HG03469 (cell line): ENCODE results near the gene ALMS1.
A peak's percentile ranks its signal among the peaks of the same experiment; 100 is the strongest.
"Not testable (repeated sequence)": the region's sequence is repeated elsewhere in the genome, so short reads cannot be mapped to it uniquely, and the experiment has no call there.

Experiments
- ATAC-seq: cut with Tn5 transposase; IDR thresholded peaks from one replicate; pipeline ENCODE4 v1.9.1; 2021; ENCODE audit warnings: mild to moderate bottlenecking, moderate library complexity, moderate number of reproducible peaks; ENCODE audit not compliant: unreplicated experiment

The ALMS1 gene, protein sequence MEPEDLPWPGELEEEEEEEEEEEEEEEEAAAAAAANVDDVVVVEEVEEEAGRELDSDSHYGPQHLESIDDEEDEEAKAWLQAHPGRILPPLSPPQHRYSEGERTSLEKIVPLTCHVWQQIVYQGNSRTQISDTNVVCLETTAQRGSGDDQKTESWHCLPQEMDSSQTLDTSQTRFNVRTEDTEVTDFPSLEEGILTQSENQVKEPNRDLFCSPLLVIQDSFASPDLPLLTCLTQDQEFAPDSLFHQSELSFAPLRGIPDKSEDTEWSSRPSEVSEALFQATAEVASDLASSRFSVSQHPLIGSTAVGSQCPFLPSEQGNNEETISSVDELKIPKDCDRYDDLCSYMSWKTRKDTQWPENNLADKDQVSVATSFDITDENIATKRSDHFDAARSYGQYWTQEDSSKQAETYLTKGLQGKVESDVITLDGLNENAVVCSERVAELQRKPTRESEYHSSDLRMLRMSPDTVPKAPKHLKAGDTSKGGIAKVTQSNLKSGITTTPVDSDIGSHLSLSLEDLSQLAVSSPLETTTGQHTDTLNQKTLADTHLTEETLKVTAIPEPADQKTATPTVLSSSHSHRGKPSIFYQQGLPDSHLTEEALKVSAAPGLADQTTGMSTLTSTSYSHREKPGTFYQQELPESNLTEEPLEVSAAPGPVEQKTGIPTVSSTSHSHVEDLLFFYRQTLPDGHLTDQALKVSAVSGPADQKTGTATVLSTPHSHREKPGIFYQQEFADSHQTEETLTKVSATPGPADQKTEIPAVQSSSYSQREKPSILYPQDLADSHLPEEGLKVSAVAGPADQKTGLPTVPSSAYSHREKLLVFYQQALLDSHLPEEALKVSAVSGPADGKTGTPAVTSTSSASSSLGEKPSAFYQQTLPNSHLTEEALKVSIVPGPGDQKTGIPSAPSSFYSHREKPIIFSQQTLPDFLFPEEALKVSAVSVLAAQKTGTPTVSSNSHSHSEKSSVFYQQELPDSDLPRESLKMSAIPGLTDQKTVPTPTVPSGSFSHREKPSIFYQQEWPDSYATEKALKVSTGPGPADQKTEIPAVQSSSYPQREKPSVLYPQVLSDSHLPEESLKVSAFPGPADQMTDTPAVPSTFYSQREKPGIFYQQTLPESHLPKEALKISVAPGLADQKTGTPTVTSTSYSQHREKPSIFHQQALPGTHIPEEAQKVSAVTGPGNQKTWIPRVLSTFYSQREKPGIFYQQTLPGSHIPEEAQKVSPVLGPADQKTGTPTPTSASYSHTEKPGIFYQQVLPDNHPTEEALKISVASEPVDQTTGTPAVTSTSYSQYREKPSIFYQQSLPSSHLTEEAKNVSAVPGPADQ (N-terminal part only)

DNA sequence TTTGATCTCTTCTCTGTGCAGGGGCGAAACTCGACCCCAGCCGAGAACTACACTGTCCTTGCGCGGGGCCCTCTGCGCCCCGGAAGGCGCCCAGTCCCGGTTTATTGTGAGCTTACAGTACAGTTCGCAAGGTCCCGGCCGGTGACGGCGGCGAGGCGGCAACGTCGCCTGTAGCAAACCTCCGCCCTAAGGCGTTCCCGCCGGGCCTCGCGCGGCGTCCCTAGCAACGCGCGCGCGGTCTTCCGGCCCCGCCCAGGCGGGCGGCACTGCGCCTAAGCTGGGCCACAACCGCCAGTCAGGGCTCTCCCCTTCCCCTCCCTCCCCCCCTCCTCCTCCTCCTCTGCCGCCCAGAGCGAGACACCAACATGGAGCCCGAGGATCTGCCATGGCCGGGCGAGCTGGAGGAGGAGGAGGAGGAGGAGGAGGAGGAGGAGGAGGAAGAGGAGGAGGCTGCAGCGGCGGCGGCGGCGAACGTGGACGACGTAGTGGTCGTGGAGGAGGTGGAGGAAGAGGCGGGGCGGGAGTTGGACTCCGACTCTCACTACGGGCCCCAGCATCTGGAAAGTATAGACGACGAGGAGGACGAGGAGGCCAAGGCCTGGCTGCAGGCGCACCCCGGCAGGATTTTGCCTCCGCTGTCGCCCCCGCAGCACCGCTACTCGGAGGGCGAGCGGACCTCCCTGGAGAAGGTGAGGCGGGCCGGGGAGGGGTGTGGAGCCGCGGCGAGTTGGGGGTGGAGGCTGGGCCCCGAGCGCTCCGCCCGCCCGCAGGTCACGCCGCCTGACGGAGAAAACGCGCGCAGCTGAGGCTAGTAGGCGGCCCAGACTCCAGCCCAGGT, at the start of gene ALMS1:
Gene ALMS1, plus strand, starts transcription at position 333 of the 838 bp plus-strand sequence. Its CDS starts 33 bp downstream, at position 366.
- peak; percentile 91 for ATAC-seq

DNA sequence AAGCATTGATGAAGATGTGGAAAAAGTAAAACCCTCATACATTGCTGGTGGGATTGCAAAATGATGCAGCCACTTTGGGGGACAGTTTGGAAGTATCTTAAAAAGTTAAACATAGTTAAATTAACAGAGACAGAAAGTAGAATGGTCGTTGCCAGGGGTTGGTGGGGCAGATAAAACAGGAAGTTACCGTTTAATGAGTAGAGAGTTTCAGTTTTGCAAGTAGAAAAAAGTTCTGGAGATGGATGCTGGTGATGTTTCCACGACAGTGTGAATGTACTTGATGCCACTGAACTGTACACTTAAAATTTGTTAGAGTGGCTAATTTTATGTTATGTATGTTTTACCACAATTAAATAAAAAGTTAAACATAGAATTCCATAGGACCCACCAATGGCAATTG, 47.8 kb upstream of the ALMS1 start:
- ATAC-seq = no peak

GRCh38 chr2:73339201-73339600, 46.4 kb upstream of the ALMS1 start:
- no peak for ATAC-seq

DNA sequence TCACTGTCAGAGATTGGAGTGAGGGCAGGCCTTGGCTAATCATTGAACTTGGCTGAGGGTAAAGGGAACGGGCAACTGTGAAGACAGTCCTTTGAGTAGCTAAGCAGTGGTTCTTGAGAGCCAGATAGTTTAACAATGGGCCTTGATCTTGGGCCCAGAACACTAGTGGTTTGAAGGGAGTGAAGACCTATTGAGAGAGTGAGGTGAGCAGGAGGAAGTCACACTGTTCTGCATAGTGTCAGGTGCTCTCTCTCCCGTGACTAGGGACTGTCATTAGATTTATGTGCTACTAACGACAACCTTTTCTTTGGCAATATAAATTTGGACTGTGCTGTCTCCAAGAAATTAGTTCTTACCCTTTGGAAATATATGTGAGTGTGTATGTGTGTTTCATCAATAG, 44.6 kb upstream of the ALMS1 start:
- ATAC-seq = no peak

GRCh38 chr2:73343992-73344391, 41.6 kb upstream of the ALMS1 start:
- no peak for ATAC-seq

DNA sequence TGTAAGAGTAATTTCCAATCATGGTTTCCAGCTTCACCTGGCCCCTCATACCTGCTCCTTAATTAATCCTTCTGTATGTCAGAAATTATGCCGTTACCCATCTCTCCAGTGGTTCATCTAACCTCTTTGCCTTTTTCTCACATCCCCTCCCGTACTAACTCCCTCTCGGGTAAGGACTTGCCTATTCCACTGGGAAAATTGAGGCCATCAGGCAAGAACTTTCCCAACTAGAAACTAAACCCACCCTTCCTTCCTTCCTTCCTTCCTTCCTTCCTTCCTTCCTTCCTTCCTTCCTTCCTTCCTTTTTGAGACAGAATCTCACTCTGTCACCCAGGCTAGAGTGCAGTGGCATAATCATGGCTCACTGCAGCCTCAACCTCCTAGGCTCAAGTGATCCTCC, 40.9 kb upstream of the ALMS1 start:
- not testable (repeated sequence) for ATAC-seq

GRCh38 chr2:73350035-73350691, 35.5 kb upstream of the ALMS1 start:
- ATAC-seq = no peak

DNA sequence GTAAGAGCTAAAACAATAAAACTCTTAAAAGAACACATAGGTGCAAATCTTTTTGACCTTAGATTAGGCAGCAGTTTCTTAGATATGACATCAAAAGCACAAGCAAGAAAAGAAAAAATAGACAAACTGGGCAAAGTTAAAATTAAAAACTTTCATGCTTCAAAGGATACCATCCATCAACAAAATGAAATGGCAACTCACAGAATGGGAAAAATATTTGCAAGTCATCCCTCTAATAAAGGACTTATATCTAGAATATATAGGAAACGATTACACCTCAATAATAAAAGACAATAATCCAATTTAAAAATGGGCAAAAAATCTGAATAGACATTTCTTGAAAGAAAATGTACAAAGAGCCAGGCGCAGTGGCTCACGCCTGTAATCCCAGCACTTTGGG, 29.5 kb upstream of the ALMS1 start:
- ATAC-seq = no peak

DNA sequence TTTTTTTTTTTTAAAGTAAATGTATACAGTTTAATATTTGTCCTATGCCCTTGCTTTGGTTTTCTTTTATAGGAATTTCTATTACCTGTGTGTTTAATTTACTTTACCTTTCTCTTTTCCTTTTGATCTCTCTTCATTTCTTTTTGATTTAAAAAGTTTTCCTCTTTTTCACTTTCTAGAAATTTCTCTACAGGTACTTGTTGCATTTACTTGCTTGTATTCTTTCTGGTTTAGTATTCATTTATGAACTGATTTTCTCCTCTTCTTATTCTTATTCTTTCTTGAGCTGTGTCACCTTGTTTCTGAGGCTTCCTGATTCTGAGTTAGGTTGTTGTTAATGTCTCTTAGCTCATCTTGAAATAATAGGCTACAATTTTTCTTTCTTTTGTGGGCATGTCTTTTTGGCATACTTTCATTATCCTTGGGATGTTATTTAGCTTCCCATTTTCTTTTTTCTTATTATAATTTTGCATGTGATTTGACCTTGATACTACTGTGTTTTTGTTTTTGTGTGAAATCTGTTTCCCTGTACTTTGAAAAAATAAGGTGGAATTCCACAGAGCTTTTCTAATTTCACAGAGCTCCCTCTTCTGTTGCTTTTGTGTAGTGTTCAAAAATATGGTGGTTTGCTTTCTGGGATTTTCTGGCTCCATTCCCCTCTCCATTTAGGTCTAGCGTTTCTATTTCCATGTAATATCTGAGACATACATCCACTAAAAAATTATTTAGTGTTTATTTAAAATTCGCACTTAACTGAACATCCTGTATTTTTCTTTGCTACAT, 25.5 kb upstream of the ALMS1 start:
- ATAC-seq = no peak

DNA sequence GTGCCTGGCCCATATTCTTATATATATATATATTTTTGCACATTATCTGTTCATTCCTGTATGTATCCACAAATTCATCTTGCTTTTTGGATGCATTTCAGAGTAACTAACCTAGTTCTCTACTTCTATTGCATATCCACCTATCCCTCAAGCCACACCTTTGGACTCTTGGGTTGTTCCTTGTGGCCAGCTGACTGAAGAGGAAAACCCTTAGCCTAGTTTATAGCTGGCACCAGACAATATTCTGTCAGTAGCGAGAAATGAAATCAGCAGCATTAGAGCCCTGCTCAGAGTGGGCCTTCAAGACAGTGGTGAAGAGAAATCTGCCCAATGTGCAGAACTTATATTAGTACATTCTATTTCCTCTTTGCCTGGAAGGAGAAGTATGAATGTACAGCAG, 19.6 kb upstream of the ALMS1 start:
- no peak for ATAC-seq

- no peak for ATAC-seq
Observed at GRCh38 chr2:73368781-73369180, 16.9 kb upstream of the ALMS1 start.

DNA sequence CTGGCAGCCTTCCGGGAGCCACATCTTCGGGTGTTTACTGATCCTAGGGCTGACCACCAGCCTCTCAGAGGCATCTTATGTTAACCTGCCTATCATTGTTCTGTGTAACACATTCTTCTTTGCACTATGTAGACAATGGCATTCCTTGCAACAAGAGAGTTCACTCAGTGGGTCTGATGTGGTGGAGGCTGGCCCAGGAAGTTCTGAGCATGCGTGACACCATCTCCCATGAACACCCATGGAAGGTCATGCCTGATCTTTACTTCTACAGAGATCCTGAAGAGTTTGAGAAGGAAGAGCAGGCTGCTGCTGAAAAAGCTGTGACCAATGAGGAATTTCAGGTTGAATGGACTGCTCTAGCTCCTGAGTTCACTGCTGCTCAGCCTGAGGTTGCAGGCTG, 15.3 kb upstream of the ALMS1 start:
- ATAC-seq = no peak

DNA sequence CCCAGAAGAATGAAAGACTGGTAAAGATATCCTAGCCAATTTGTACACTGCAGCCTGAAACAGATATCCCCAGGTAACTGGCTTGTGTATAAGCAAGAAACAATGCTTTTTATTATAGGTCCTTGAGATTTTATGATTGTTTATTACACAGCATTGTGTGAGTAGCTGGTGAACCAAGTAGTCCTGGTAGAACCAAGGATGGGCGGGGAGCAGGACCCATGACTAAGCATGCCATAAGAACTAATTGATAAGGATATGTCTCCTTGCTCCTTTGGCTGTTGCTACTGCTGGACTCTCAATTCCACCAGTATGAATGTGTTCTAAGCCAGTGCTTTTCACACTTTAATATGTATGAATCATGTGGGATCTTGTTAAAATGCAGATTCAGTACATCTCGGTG, 12.3 kb upstream of the ALMS1 start:
- no peak for ATAC-seq

- ATAC-seq = no peak
Observed at GRCh38 chr2:73374269-73374668, 11.4 kb upstream of the ALMS1 start.

- ATAC-seq = no peak
Observed at GRCh38 chr2:73376681-73377080, 9.0 kb upstream of the ALMS1 start.

DNA sequence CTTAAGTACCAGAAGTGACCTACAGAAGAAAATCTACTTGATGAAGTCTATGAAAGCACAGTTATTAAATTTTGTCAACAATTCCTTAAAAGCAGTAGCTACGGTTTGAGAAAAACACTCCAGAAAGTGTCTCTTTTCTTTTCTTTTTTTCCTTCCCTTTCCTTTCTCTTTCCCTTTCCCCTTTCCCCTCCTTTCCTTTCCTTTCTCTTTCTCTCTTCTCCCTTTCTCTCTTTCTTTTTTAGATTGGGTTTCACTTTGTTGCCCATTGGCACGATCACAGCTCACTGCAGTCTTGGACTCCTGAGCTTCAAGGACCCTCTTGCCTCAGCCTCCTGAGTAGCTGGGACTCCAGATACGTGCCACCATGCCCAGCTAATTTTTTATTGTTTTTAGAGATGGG, 2.6 kb upstream of the ALMS1 start:
- ATAC-seq = no peak

GRCh38 chr2:73385123-73385503, 523 bp upstream of the ALMS1 start:
- no peak for ATAC-seq

- ATAC-seq = no peak
Observed at GRCh38 chr2:73386342-73386868, 769 bp downstream of the ALMS1 start.
